ENCODE results near the gene TMEM43. TPM values are rescaled to one million over a fixed set of nuclear protein-coding genes. Genes with fewer than 3 reads are reported as not detected.

The TMEM43 gene
- total RNA-seq, 1 experiment from 2014 or later = 120 TPM

- no TSS peak for BruUV-seq (replicated peaks)
- Mint-ChIP-seq H3K9me3 (ENCODE audit: unreplicated experiment) (no peaks in the 10 kb centered on the region), H3K27ac (ENCODE audit: low read depth, unreplicated experiment) (no peak overlapping the region), H3K36me3 (ENCODE audit: insufficient read depth, unreplicated experiment) (peaks cover 100% of the 10 kb centered on the region), H3K27me3 (ENCODE audit: insufficient read depth, unreplicated experiment) (no peaks in the 10 kb centered on the region), H3K4me3 (ENCODE audit: unreplicated experiment) (no peak overlapping the region), H3K4me1 (ENCODE audit: insufficient read depth, unreplicated experiment) (no peaks in the 10 kb centered on the region)
- ChIA-PET POLR2A (interaction anchor here (1.1 to 6.8 kb wide), 3 partner anchors 10 to 29 kb away, joined by 3 to 33 read pairs (median 10); partner anchors contain the start of genes CHCHD4 and TMEM43), CTCF (interaction anchor here (0.6 kb wide), 1 partner anchor 500 kb away, joined by 3 read pairs; no protein-coding TSS in a partner anchor)
- DNase-seq (ENCODE audit: unreplicated experiment) = no peak
- intact Hi-C loops (cut with micrococcal nuclease) = no loop called here
- TF ChIP-seq CTCF (IDR thresholded peaks at IDR 0.05; ENCODE audit: unreplicated experiment) = no peak
Measured at GRCh38 chr3:14154276-14154675, 29.4 kb downstream of the TMEM43 start.

- no peak for TF ChIP-seq CTCF (IDR thresholded peaks at IDR 0.05; ENCODE audit: unreplicated experiment)
- peaks cover 100% of the 10 kb centered on the region for H3K36me3 Mint-ChIP-seq (ENCODE audit: insufficient read depth, unreplicated experiment)
Measured at GRCh38 chr3:14154895-14155440, 30.1 kb downstream of the TMEM43 start.

GRCh38 chr3:14156201-14156600, 31.3 kb downstream of the TMEM43 start:
- Mint-ChIP-seq H3K36me3 (ENCODE audit: insufficient read depth, unreplicated experiment) (peaks cover 100% of the 10 kb centered on the region), H3K9me3 (ENCODE audit: unreplicated experiment) (no peaks in the 10 kb centered on the region), H3K27ac (ENCODE audit: low read depth, unreplicated experiment) (no peak overlapping the region), H3K4me3 (ENCODE audit: unreplicated experiment) (no peak overlapping the region), H3K27me3 (ENCODE audit: insufficient read depth, unreplicated experiment) (no peaks in the 10 kb centered on the region), H3K4me1 (ENCODE audit: insufficient read depth, unreplicated experiment) (no peaks in the 10 kb centered on the region)
- CTCF ChIA-PET = interaction anchor here (1.4 kb wide), 1 partner anchor 260 kb away, joined by 6 read pairs; no protein-coding TSS in a partner anchor
- POLR2A ChIA-PET = interaction anchor here (0.8 to 4.5 kb wide), 6 partner anchors 11 to 794 kb away, joined by 3 to 36 read pairs (median 5); partner anchors contain the start of gene TMEM43
- no peak for DNase-seq (ENCODE audit: unreplicated experiment)
- intact Hi-C loops (cut with micrococcal nuclease) = no loop called here
- BruUV-seq (replicated peaks) = no TSS peak
- no peak for TF ChIP-seq CTCF (IDR thresholded peaks at IDR 0.05; ENCODE audit: unreplicated experiment)

More at GRCh38 chr3:14154895-14155440, 30.1 kb downstream of the TMEM43 start:
- H3K9me3 Mint-ChIP-seq (ENCODE audit: unreplicated experiment) = no peaks in the 10 kb centered on the region
- H3K4me3 Mint-ChIP-seq (ENCODE audit: unreplicated experiment) = no peak overlapping the region
- H3K27ac Mint-ChIP-seq (ENCODE audit: low read depth, unreplicated experiment) = no peak overlapping the region
- DNase-seq (ENCODE audit: unreplicated experiment) = no peak
- no peaks in the 10 kb centered on the region for H3K4me1 Mint-ChIP-seq (ENCODE audit: insufficient read depth, unreplicated experiment)
- ChIA-PET CTCF (no interaction called here), POLR2A (interaction anchor here (0.6 to 2.0 kb wide), 8 partner anchors 8 to 622 kb away, joined by 3 to 6 read pairs (median 4); partner anchors contain the start of genes LSM3 and XPC)
- no TSS peak for BruUV-seq (replicated peaks)
- intact Hi-C loops (cut with micrococcal nuclease) = no loop called here
- H3K27me3 Mint-ChIP-seq (ENCODE audit: insufficient read depth, unreplicated experiment) = no peaks in the 10 kb centered on the region

GRCh38 chr3:14156843-14157561, 32.1 kb downstream of the TMEM43 start:
- ChIA-PET CTCF (interaction anchor here (1.2 to 1.4 kb wide), 2 partner anchors 22 to 261 kb away, joined by 3 to 6 read pairs; partner anchors contain the start of genes LSM3 and XPC), POLR2A (interaction anchor here (0.7 to 4.5 kb wide), 8 partner anchors 9 to 793 kb away, joined by 3 to 36 read pairs (median 4); partner anchors contain the start of genes LSM3, TMEM43 and XPC)
- Mint-ChIP-seq H3K4me3 (ENCODE audit: unreplicated experiment) (no peak overlapping the region), H3K4me1 (ENCODE audit: insufficient read depth, unreplicated experiment) (no peaks in the 10 kb centered on the region), H3K36me3 (ENCODE audit: insufficient read depth, unreplicated experiment) (peaks cover 100% of the 10 kb centered on the region), H3K27ac (ENCODE audit: low read depth, unreplicated experiment) (peak overlapping the region; percentile 39), H3K27me3 (ENCODE audit: insufficient read depth, unreplicated experiment) (no peaks in the 10 kb centered on the region), H3K9me3 (ENCODE audit: unreplicated experiment) (no peaks in the 10 kb centered on the region)
- no TSS peak for BruUV-seq (replicated peaks)
- intact Hi-C loops (cut with micrococcal nuclease) = no loop called here
- DNase-seq (ENCODE audit: unreplicated experiment) = no peak
- no peak for TF ChIP-seq CTCF (IDR thresholded peaks at IDR 0.05; ENCODE audit: unreplicated experiment)
